K562 (cell line): ENCODE results near the gene CRELD2. TPM values are rescaled to one million over a fixed set of nuclear protein-coding genes. Genes with fewer than 3 reads are reported as not detected.

Experiments
- ATAC-seq: fragments of 200-7000 bp; cut with Tn5 transposase; 3 replicates; pipeline ENCODE4 v1.9.1; 2020; ENCODE audit warnings: moderate library complexity
- BruUV-seq: library from RNA; stranded (reverse); fragments of 400-500 nt; replicated peaks from 2 replicates; lab custom pipeline; 2021; lab: Mats Ljungman, UMichigan
- CTCF ChIA-PET: fragments of 300-600 bp; formaldehyde crosslinking; extraction: SDS; loops from one replicate; lab custom pipeline; 2021; ENCODE audit warnings: low intra/inter-chr PET ratio; lab: Yijun Ruan, JAX
- POLR2A ChIA-PET: fragments of 300-600, 350-650 bp; sonication (Branson Sonifier 250); formaldehyde crosslinking; extraction: SDS; loops from one replicate; lab custom pipeline; 2021; ENCODE audit warnings: antibody characterized with exemption, inconsistent platforms; lab: Yijun Ruan, JAX
- DNase-seq, 4 experiments: peaks; one replicate each; pipeline versions ENCODE4 v3.0.0 to v3.0.0-alpha.2; 2011 to 2018; ENCODE audit warnings: low spot score in 3 of 4, mixed read lengths in 3 of 4; ENCODE audit errors: extremely low read depth in 1 of 4
- FAIRE-seq: peaks from 2 replicates; lab custom pipeline; 2011; peaks lifted over from hg19 to GRCh38; lab: Jason Lieb, UNC
- H2AFZ ChIP-seq: 2 replicates; pipeline ENCODE4 v1.6.0; 2011; ENCODE audit warnings: low read depth, low read length, control low read depth, inconsistent platforms
- H3K27ac ChIP-seq: fragments of 200-600 bp; 3 replicates; pipeline ENCODE4 v1.8.0; 2011; ENCODE audit warnings: low read depth, mild to moderate bottlenecking, control low read depth, inconsistent platforms, low read length, moderate library complexity, mixed read lengths; ENCODE audit errors: extremely low read depth
- H3K27me3 ChIP-seq, 2 experiments: fragments of 300-600 bp in 1 of 2; 2 replicates in 1 of 2; 3 replicates in 1 of 2; pipeline versions ENCODE4 v1.6.0 to v1.8.0; 2011; ENCODE audit warnings: inconsistent platforms in 2 of 2, low read length in 2 of 2, mild to moderate bottlenecking in 1 of 2, mixed read lengths in 1 of 2, moderate library complexity in 1 of 2; ENCODE audit not compliant: control insufficient read depth in 2 of 2, insufficient read depth in 2 of 2
- H3K36me3 ChIP-seq: fragments of 300-600 bp; 3 replicates; pipeline ENCODE4 v1.8.0; 2011; ENCODE audit warnings: mild to moderate bottlenecking, low read length, inconsistent platforms; ENCODE audit not compliant: control insufficient read depth, insufficient read depth
- H3K4me1 ChIP-seq, 2 experiments: fragments of 200-600 bp in 1 of 2; replicated peaks in 1 of 2; 2 replicates in 1 of 2; 3 replicates in 1 of 2; pipeline versions ENCODE4 v1.5.1 to v1.8.0; 2011; ENCODE audit warnings: inconsistent platforms in 2 of 2, low read length in 2 of 2, mild to moderate bottlenecking in 1 of 2, mixed read lengths in 1 of 2, moderate library complexity in 1 of 2; ENCODE audit not compliant: control insufficient read depth in 2 of 2, insufficient read depth in 2 of 2
- H3K4me2 ChIP-seq: 2 replicates; pipeline ENCODE4 v1.6.1; 2011; ENCODE audit warnings: low read length, control low read depth, inconsistent platforms, mixed read lengths; ENCODE audit not compliant: insufficient read depth
- H3K4me3 ChIP-seq: fragments of 200-600 bp; sonication (generic), shearing (Covaris generic); 2 replicates; pipeline ENCODE4 v1.5.1; 2016; ENCODE audit warnings: control low read depth, inconsistent platforms
- H3K79me2 ChIP-seq: fragments of 200-600 bp; 3 replicates; pipeline ENCODE4 v1.8.0; 2011; ENCODE audit warnings: low read length, inconsistent platforms; ENCODE audit not compliant: control insufficient read depth, insufficient read depth
- H3K9ac ChIP-seq, 2 experiments: 2 replicates each; pipeline versions ENCODE4 v1.6.0 to v1.6.1; 2011; ENCODE audit warnings: low read depth in 2 of 2, low read length in 2 of 2, control low read depth in 1 of 2, inconsistent platforms in 1 of 2, mild to moderate bottlenecking in 1 of 2, mixed read lengths in 1 of 2; ENCODE audit not compliant: insufficient read depth in 1 of 2
- H3K9me1 ChIP-seq: one replicate; pipeline ENCODE4 v1.6.0; 2011; ENCODE audit warnings: inconsistent platforms, mild to moderate bottlenecking, low read length, moderate library complexity; ENCODE audit not compliant: control insufficient read depth, insufficient read depth
- H3K9me3 ChIP-seq: replicated peaks from 2 replicates; pipeline ENCODE4 v1.5.1; 2011; ENCODE audit warnings: low read depth, low read length, inconsistent platforms; ENCODE audit not compliant: control insufficient read depth, insufficient read depth
- H4K20me1 ChIP-seq: replicated peaks from 2 replicates; pipeline ENCODE4 v1.6.1; 2011; ENCODE audit warnings: low read length, inconsistent platforms, mixed read lengths; ENCODE audit not compliant: control insufficient read depth, insufficient read depth
- E2F8 ChIP-seq: fragments of 450-650 bp; IDR thresholded peaks from 2 replicates; pipeline ENCODE4 v1.7.1; 2018; ENCODE audit warnings: mild to moderate bottlenecking, low read depth; ENCODE audit not compliant: partially characterized antibody
- KDM1A ChIP-seq, 2 experiments: fragments of 450-650 bp; IDR thresholded peaks; 2 replicates each; pipeline ENCODE4 v1.6.1; 2016; ENCODE audit warnings: mild to moderate bottlenecking in 2 of 2
- MXI1 ChIP-seq: IDR thresholded peaks from 2 replicates; pipeline ENCODE4 v1.6.1; 2011; ENCODE audit warnings: low read depth, mild to moderate bottlenecking, improper control_type of control experiment, low read length
- NFE2L1 ChIP-seq: fragments of 450-650 bp; IDR thresholded peaks from 2 replicates; pipeline ENCODE4 v1.6.1; 2016; ENCODE audit warnings: missing genetic modification characterization, low read depth, mild to moderate bottlenecking, missing compliant biosample characterization, moderate library complexity, borderline replicate concordance
- NFRKB ChIP-seq: fragments of 450-650 bp; IDR thresholded peaks from 2 replicates; pipeline ENCODE4 v1.6.1; 2016; ENCODE audit warnings: low read depth
- SIRT6 ChIP-seq: IDR thresholded peaks from one replicate; pipeline ENCODE4 v1.6.1; 2012; ENCODE audit warnings: low read depth, mild to moderate bottlenecking, control low read depth, inconsistent platforms, low read length, moderate library complexity
- WGBS: fragments of 100-300 bp; shearing (Covaris generic); methylation state at CpG from one replicate; pipeline ENCODE4 v1.1.6; 2016; ENCODE audit warnings: low coverage, mixed read lengths; ENCODE audit not compliant: insufficient coverage; ENCODE audit errors: missing lambda C conversion rate; 5-methylcytosine and 5-hydroxymethylcytosine counted together
- in situ Hi-C: fragments of 300-500 bp; cut with MboI; formaldehyde crosslinking; loops from 4 replicates; pipeline ENCODE4 v1.15.0; 2018; ENCODE audit warnings: inconsistent platforms, mixed read lengths
- intact Hi-C: fragments of 100-400 bp; cut with micrococcal nuclease; formaldehyde crosslinking; loops from 2 replicates; pipeline ENCODE4 v1.14.2; 2022
- polyA plus RNA-seq, 8 experiments: library from polyadenylated mRNA; depleted of rRNA in 4 of 8; stranded (reverse) in 5 of 8; unstranded in 3 of 8; fragments of >200 nt; fragmentation: Nextera tagmentation in 2 of 8; fragmentation: Illumina TruSeq in 1 of 8; extraction: Ambion mirVana in 2 of 8; extraction: Trizol in 1 of 8; gene quantifications; 2 replicates each; pipeline versions ENCODE4 v1.2.1 to v1.2.3, GENCODE V29; 2011 to 2014; ENCODE audit warnings: inconsistent platforms in 1 of 8, missing spikeins in 1 of 8
- total RNA-seq, 7 experiments: library from RNA; depleted of rRNA in 6 of 7; stranded (reverse); fragments of >200 nt in 6 of 7; fragmentation: Illumina TruSeq in 2 of 7; extraction: Trizol in 2 of 7; gene quantifications; 2 replicates each; pipeline versions ENCODE4 v1.2.1 to v1.2.3, GENCODE V29; 2011 to 2021; ENCODE audit warnings: low replicate concordance in 1 of 7
- TF ChIP-seq, protein P1 (sequence below): fragments of 450-650 bp; IDR thresholded peaks from 2 replicates; pipeline ENCODE4 v1.6.1; 2016; ENCODE audit warnings: low read depth, mild to moderate bottlenecking, moderate library complexity

The CRELD2 gene
- total and polyA plus RNA-seq, 9 of the 15 experiments (the other 6 are each of a cell fraction or from before 2014, with no cell fraction given) = 0.96 to 25.3 (median 8.8) TPM

DNA sequence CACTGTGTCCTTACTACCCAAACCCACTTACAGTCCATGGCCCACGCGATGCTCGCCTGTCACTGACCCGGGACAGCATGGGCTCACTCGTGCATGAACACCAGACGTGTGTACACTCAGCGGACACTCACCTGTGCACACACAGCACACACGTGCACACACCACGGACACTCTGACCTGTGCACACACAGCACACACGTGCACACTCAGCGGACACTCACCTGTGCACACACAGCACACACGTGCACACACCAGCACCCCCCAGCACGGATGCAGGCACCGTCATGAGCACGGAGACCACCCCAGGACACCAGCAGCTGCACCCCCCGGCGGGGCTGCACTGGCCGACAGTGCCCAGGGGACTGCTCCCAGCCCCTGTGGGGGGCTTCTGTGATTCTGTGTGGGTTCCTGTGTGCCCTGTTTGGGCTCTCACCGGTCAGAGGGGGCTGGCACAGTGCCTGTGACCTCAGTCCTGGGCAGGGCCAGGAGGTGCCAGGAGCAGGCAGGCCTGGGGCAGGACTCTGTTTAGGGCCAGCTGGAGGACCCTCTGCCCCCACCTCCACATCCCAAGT, 20.2 kb downstream of the CRELD2 start:
- ChIA-PET CTCF (no interaction called here), POLR2A (no interaction called here)
- FAIRE-seq (no peak), DNase-seq (no peak), ATAC-seq (no peak)
- H3K36me3 ChIP-seq = no peaks in the 10 kb centered on the region
- H3K79me2 ChIP-seq = no peaks in the 10 kb centered on the region
- H3K9me1 ChIP-seq = no peaks in the 10 kb centered on the region
- intact Hi-C loops = no loop called here
- H3K9ac ChIP-seq = 0 out of 4 replicates have a peak overlapping the region, but pooled peaks of 1 of the 2 experiments have one; percentile 52
- H2AFZ ChIP-seq = no peak overlapping the region
- no peak overlapping the region for H3K4me3 ChIP-seq
- in situ Hi-C loops = no loop called here
- no peaks in the 10 kb centered on the region for H4K20me1 ChIP-seq
- no TSS peak for BruUV-seq
- TF ChIP-seq MXI1 (no peak), KDM1A (IDR thresholded peaks at IDR 0.05) (peak in 1 of 2 experiments; percentile 74; a peak in 1 of 4 replicates)
- TF ChIP-seq, all 486 proteins: peak for 1
- H3K4me2 ChIP-seq = no peak overlapping the region
- H3K4me1 ChIP-seq = peaks cover 20 to 66% of the 10 kb centered on the region in 2 experiments
- H3K27ac ChIP-seq = no peak overlapping the region
- no peaks in the 10 kb centered on the region for H3K9me3 ChIP-seq
- WGBS = 74% methylated on average over 9 of the region's 19 CpGs
- H3K27me3 ChIP-seq = no peaks in the 10 kb centered on the region

GRCh38 chr22:49941507-49942316, 23.3 kb downstream of the CRELD2 start:
- Histone ChIP-seq H3K4me2 (no peak overlapping the region), H3K9ac (no peak overlapping the region; a peak in 1 of 4 replicates), H3K27me3 (no peaks in the 10 kb centered on the region), H4K20me1 (no peaks in the 10 kb centered on the region), H3K4me1 (peaks cover 11 to 66% of the 10 kb centered on the region in 2 experiments; a peak in 4 of 5 replicates), H2AFZ (no peak overlapping the region), H3K79me2 (no peaks in the 10 kb centered on the region), H3K9me1 (no peaks in the 10 kb centered on the region), H3K27ac (no peak overlapping the region), H3K9me3 (no peaks in the 10 kb centered on the region), H3K4me3 (no peak overlapping the region), H3K36me3 (no peaks in the 10 kb centered on the region)
- ATAC-seq = no peak
- ChIA-PET CTCF (no interaction called here), POLR2A (interaction anchor here (0.6 kb wide), 1 partner anchor 476 kb away, joined by 3 read pairs; no protein-coding TSS in a partner anchor)
- in situ Hi-C loops (no loop called here), intact Hi-C loops (no loop called here)
- no peak for FAIRE-seq
- 79% methylated on average over 10 of the region's 17 CpGs for WGBS
- no peak for DNase-seq
- no TSS peak for BruUV-seq
- TF ChIP-seq NFE2L1 (tag) (no peak), SIRT6 (no peak), E2F8 (no peak), MXI1 (no peak), NFRKB (no peak)
- TF ChIP-seq, protein P1, sequence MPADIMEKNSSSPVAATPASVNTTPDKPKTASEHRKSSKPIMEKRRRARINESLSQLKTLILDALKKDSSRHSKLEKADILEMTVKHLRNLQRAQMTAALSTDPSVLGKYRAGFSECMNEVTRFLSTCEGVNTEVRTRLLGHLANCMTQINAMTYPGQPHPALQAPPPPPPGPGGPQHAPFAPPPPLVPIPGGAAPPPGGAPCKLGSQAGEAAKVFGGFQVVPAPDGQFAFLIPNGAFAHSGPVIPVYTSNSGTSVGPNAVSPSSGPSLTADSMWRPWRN = no peak
